HG03558 (cell line): ENCODE results near the gene RGS10.

Experiments
- ATAC-seq: cut with Tn5 transposase; IDR thresholded peaks from one replicate; pipeline ENCODE4 v1.9.1; 2021; ENCODE audit warnings: moderate number of reproducible peaks; ENCODE audit not compliant: unreplicated experiment; ENCODE audit errors: extremely low read depth

RGS10 gene

GRCh38 chr10:119499677-119500002 lies 42.9 kb downstream of the RGS10 start:
- no peak for ATAC-seq

GRCh38 chr10:119498889-119499676 lies 43.4 kb downstream of the RGS10 start:
- ATAC-seq: no peak

- no peak for ATAC-seq
Measured at GRCh38 chr10:119497243-119497642, 45.3 kb downstream of the RGS10 start.

GRCh38 chr10:119496273-119496672 lies 46.2 kb downstream of the RGS10 start:
- ATAC-seq: peak; percentile 77

- ATAC-seq: no peak
Measured at GRCh38 chr10:119495545-119495944, 47.0 kb downstream of the RGS10 start.

- ATAC-seq: no peak
Measured at GRCh38 chr10:119495021-119495505, 47.5 kb downstream of the RGS10 start.

- ATAC-seq: no peak
Measured at GRCh38 chr10:119494236-119495020, 48.1 kb downstream of the RGS10 start.

GRCh38 chr10:119493155-119493554 lies 49.4 kb downstream of the RGS10 start:
- ATAC-seq: no peak

- no peak for ATAC-seq
Measured at GRCh38 chr10:119491966-119492757, 50.4 kb downstream of the RGS10 start.

GRCh38 chr10:119489991-119490326 lies 52.6 kb downstream of the RGS10 start:
- ATAC-seq: no peak

- ATAC-seq: no peak
Measured at GRCh38 chr10:119488675-119489074, 53.8 kb downstream of the RGS10 start.

- no peak for ATAC-seq
Measured at GRCh38 chr10:119483839-119484238, 58.7 kb downstream of the RGS10 start.

GRCh38 chr10:119483001-119483400 lies 59.5 kb downstream of the RGS10 start:
- no peak for ATAC-seq

- no peak for ATAC-seq
Measured at GRCh38 chr10:119481781-119482426, 60.6 kb downstream of the RGS10 start.

GRCh38 chr10:119480667-119481066 lies 61.9 kb downstream of the RGS10 start:
- ATAC-seq: no peak

GRCh38 chr10:119479532-119479931 lies 63.0 kb downstream of the RGS10 start:
- no peak for ATAC-seq

GRCh38 chr10:119478811-119479341 lies 63.6 kb downstream of the RGS10 start:
- ATAC-seq: no peak

GRCh38 chr10:119478111-119478802 lies 64.3 kb downstream of the RGS10 start:
- peak; percentile 79 for ATAC-seq

- peak; percentile 49 for ATAC-seq
Measured at GRCh38 chr10:119477444-119477843, 65.1 kb downstream of the RGS10 start.
